ENCODE results near the gene C2orf68. TPM values are rescaled to one million over a fixed set of nuclear protein-coding genes. Genes with fewer than 3 reads are reported as not detected.
"Not testable (repeated sequence)": the region's sequence is repeated elsewhere in the genome, so short reads cannot be mapped to it uniquely, and the experiment has no call there.

The C2orf68 gene
- 10 to 100 TPM; 19.0 to 44.8 (median 28.2) TPM for total RNA-seq

- peak within 1 kb of the TSS; percentile 75 to 86 for H3K27ac ChIP-seq
- H3K36me3 ChIP-seq = no peaks in the 10 kb centered on the region
- TF ChIP-seq CTCF (IDR thresholded peaks at IDR 0.05) (no peak), POLR2A (IDR thresholded peaks at IDR 0.05) (peak in 1 of 2 donors; percentile 74)
- no peaks in the 10 kb centered on the region for H3K9me3 ChIP-seq
- H3K4me1 ChIP-seq = peaks cover 0 to 5% of the 10 kb centered on the region in 2 donors
- H3K4me3 ChIP-seq = peak within 1 kb of the TSS; percentile 62 to 97
- intact Hi-C loops (cut with DNase I; ENCODE audit: low total_unique reads) = no loop called here
- H3K27me3 ChIP-seq = no peaks in the 10 kb centered on the region
- peak; percentile 87 to 89 for DNase-seq
Observed at GRCh38 chr2:85611705-85612587, at the start of gene C2orf68. Gene C2orf68 (minus strand): TSS chr2:85612066. CDS start chr2:85611984, 82 bp downstream.

GRCh38 chr2:85661139-85661858, 49.4 kb upstream of the C2orf68 start:
- H3K27ac ChIP-seq = peak overlapping the region; percentile 37 to 52
- TF ChIP-seq CTCF (IDR thresholded peaks at IDR 0.05) (no peak), POLR2A (IDR thresholded peaks at IDR 0.05) (no peak)
- no peaks in the 10 kb centered on the region for H3K9me3 ChIP-seq
- H3K36me3 ChIP-seq = no peaks in the 10 kb centered on the region
- no peaks in the 10 kb centered on the region for H3K27me3 ChIP-seq
- no peak overlapping the region for H3K4me3 ChIP-seq
- H3K4me1 ChIP-seq = no peaks in the 10 kb centered on the region
- peak in 1 of 2 donors; percentile 34 for DNase-seq
- intact Hi-C loops (cut with DNase I; ENCODE audit: low total_unique reads) = no loop called here

GRCh38 chr2:85660725-85661124, 48.9 kb upstream of the C2orf68 start:
- H3K9me3 ChIP-seq = no peaks in the 10 kb centered on the region
- TF ChIP-seq POLR2A (IDR thresholded peaks at IDR 0.05) (no peak), CTCF (IDR thresholded peaks at IDR 0.05) (no peak)
- no peaks in the 10 kb centered on the region for H3K4me1 ChIP-seq
- intact Hi-C loops (cut with DNase I; ENCODE audit: low total_unique reads) = no loop called here
- peak overlapping the region in 1 of 2 donors; percentile 37 for H3K27ac ChIP-seq
- DNase-seq = no peak
- no peak overlapping the region for H3K4me3 ChIP-seq
- no peaks in the 10 kb centered on the region for H3K36me3 ChIP-seq
- H3K27me3 ChIP-seq = no peaks in the 10 kb centered on the region

GRCh38 chr2:85660301-85660700, 48.4 kb upstream of the C2orf68 start:
- intact Hi-C loops (cut with DNase I; ENCODE audit: low total_unique reads); H3K4me1 ChIP-seq; H3K36me3 ChIP-seq; H3K27me3 ChIP-seq; H3K4me3 ChIP-seq; H3K27ac ChIP-seq; H3K9me3 ChIP-seq; DNase-seq: not testable (repeated sequence)

- Histone ChIP-seq H3K27me3 (no peaks in the 10 kb centered on the region), H3K4me1 (no peaks in the 10 kb centered on the region), H3K36me3 (no peaks in the 10 kb centered on the region), H3K27ac (no peak overlapping the region), H3K9me3 (no peaks in the 10 kb centered on the region), H3K4me3 (no peak overlapping the region)
- DNase-seq = no peak
- intact Hi-C loops (cut with DNase I; ENCODE audit: low total_unique reads) = no loop called here
- TF ChIP-seq POLR2A (IDR thresholded peaks at IDR 0.05) (no peak), CTCF (IDR thresholded peaks at IDR 0.05) (no peak)
Observed at GRCh38 chr2:85659324-85659981, 47.6 kb upstream of the C2orf68 start.

GRCh38 chr2:85657399-85657798, 45.5 kb upstream of the C2orf68 start:
- intact Hi-C loops (cut with DNase I; ENCODE audit: low total_unique reads); DNase-seq; H3K27ac ChIP-seq; H3K4me3 ChIP-seq; H3K36me3 ChIP-seq; H3K4me1 ChIP-seq; H3K9me3 ChIP-seq; H3K27me3 ChIP-seq: not testable (repeated sequence)

All from uterus (tissue), 4 donors.